Measurements from ENCODE around the gene ZNF695.

ZNF695 gene

GRCh38 chr1:246946366-246946765 is 61.5 kb downstream of the ZNF695 start:
- H3K9ac ChIP-seq (ENCODE audit: low read depth, low read length, poor library complexity, severe bottlenecking), result no peak overlapping the region
- H3K9me3 ChIP-seq (ENCODE audit: insufficient read depth, low read depth, low read length), result no peaks in the 10 kb centered on the region
- H3F3A ChIP-seq (ENCODE audit: low read depth), result no peaks in the 10 kb centered on the region
- peaks cover 20% of the 10 kb centered on the region for H3K4me1 ChIP-seq (ENCODE audit: insufficient read depth, low read length, poor library complexity, severe bottlenecking)
- no peaks in the 10 kb centered on the region for H3K36me3 ChIP-seq (ENCODE audit: insufficient read depth, low read length)
- H3K4me2 ChIP-seq (ENCODE audit: low read depth, low read length, poor library complexity, severe bottlenecking), result no peak overlapping the region
- no peaks in the 10 kb centered on the region for H3K79me2 ChIP-seq (ENCODE audit: insufficient read depth, low read length)
- no peak overlapping the region for H3K4me3 ChIP-seq (ENCODE audit: low read length, poor library complexity, severe bottlenecking)
- TF ChIP-seq CTCF (conservative IDR thresholded peaks at IDR 0.05; ENCODE audit: low read length) (no peak), EZH2phosphoT487 (IDR thresholded peaks at IDR 0.05; ENCODE audit: borderline replicate concordance) (no peak)
- no peaks in the 10 kb centered on the region for H3K27me3 ChIP-seq (ENCODE audit: insufficient read depth, low read length, poor library complexity, severe bottlenecking)
- H4K20me1 ChIP-seq (ENCODE audit: insufficient read depth, low read length, poor library complexity, severe bottlenecking), result no peaks in the 10 kb centered on the region
- H3K9me2 ChIP-seq (replicated peaks; ENCODE audit: low read depth, low read length), result no peaks in the 10 kb centered on the region
- no peak overlapping the region for H2AFZ ChIP-seq (ENCODE audit: low read length)
